ENCODE results near the gene RNF114.
"Not testable (repeated sequence)": the region's sequence is repeated elsewhere in the genome, so short reads cannot be mapped to it uniquely, and the experiment has no call there.

The RNF114 gene

GRCh38 chr20:49955167-49955566 lies 19.0 kb downstream of the RNF114 start:
- Histone ChIP-seq H3K27me3 (ENCODE audit: control insufficient read depth, low read length) (no peaks in the 10 kb centered on the region), H3K4me1 (ENCODE audit: control insufficient read depth, low read length) (no peaks in the 10 kb centered on the region), H4K20me1 (ENCODE audit: control insufficient read depth, insufficient read depth, low read depth, low read length) (no peaks in the 10 kb centered on the region), H3K9me2 (replicated peaks; ENCODE audit: control insufficient read depth, low read length) (no peaks in the 10 kb centered on the region), H3F3A (ENCODE audit: control insufficient read depth, insufficient read depth) (no peaks in the 10 kb centered on the region), H3K9me3 (ENCODE audit: control insufficient read depth, insufficient read depth, low read length) (no peaks in the 10 kb centered on the region), H3K79me2 (ENCODE audit: control insufficient read depth, low read length) (no peaks in the 10 kb centered on the region), H3K4me2 (ENCODE audit: low read length) (no peak overlapping the region), H3K4me3 (ENCODE audit: low read length) (no peak overlapping the region), H3K36me3 (ENCODE audit: control insufficient read depth, low read length) (peaks cover 49% of the 10 kb centered on the region), H3K27ac (ENCODE audit: low read depth, low read length) (no peak overlapping the region)
- TF ChIP-seq EZH2phosphoT487 (IDR thresholded peaks at IDR 0.05; ENCODE audit: borderline replicate concordance, low read length): no peak
- no peak for TF ChIP-seq CTCF (IDR thresholded peaks at IDR 0.05; ENCODE audit: low read depth, low read length, poor library complexity, severe bottlenecking)

- not testable (repeated sequence) for H3K4me2 ChIP-seq (ENCODE audit: low read length); H3K27ac ChIP-seq (ENCODE audit: low read depth, low read length); H3F3A ChIP-seq (ENCODE audit: control insufficient read depth, insufficient read depth); H3K27me3 ChIP-seq (ENCODE audit: control insufficient read depth, low read length); H3K9me3 ChIP-seq (ENCODE audit: control insufficient read depth, insufficient read depth, low read length); H3K9me2 ChIP-seq (replicated peaks; ENCODE audit: control insufficient read depth, low read length); H3K4me3 ChIP-seq (ENCODE audit: low read length); H4K20me1 ChIP-seq (ENCODE audit: control insufficient read depth, insufficient read depth, low read depth, low read length); H3K4me1 ChIP-seq (ENCODE audit: control insufficient read depth, low read length); H3K79me2 ChIP-seq (ENCODE audit: control insufficient read depth, low read length)
- H3K36me3 ChIP-seq (ENCODE audit: control insufficient read depth, low read length): peaks cover 41% of the 10 kb centered on the region
Observed at GRCh38 chr20:49955830-49956396, 19.7 kb downstream of the RNF114 start.

GRCh38 chr20:49956689-49957088 lies 20.5 kb downstream of the RNF114 start:
- H3K4me1 ChIP-seq (ENCODE audit: control insufficient read depth, low read length): no peaks in the 10 kb centered on the region
- H3K4me2 ChIP-seq (ENCODE audit: low read length): no peak overlapping the region
- H3K9me2 ChIP-seq (replicated peaks; ENCODE audit: control insufficient read depth, low read length): no peaks in the 10 kb centered on the region
- TF ChIP-seq EZH2phosphoT487 (IDR thresholded peaks at IDR 0.05; ENCODE audit: borderline replicate concordance, low read length) (no peak), CTCF (IDR thresholded peaks at IDR 0.05; ENCODE audit: low read depth, low read length, poor library complexity, severe bottlenecking) (no peak)
- H3K9me3 ChIP-seq (ENCODE audit: control insufficient read depth, insufficient read depth, low read length): no peaks in the 10 kb centered on the region
- no peaks in the 10 kb centered on the region for H3K27me3 ChIP-seq (ENCODE audit: control insufficient read depth, low read length)
- no peaks in the 10 kb centered on the region for H4K20me1 ChIP-seq (ENCODE audit: control insufficient read depth, insufficient read depth, low read depth, low read length)
- no peaks in the 10 kb centered on the region for H3K79me2 ChIP-seq (ENCODE audit: control insufficient read depth, low read length)
- no peaks in the 10 kb centered on the region for H3F3A ChIP-seq (ENCODE audit: control insufficient read depth, insufficient read depth)
- peaks cover 34% of the 10 kb centered on the region for H3K36me3 ChIP-seq (ENCODE audit: control insufficient read depth, low read length)
- no peak overlapping the region for H3K27ac ChIP-seq (ENCODE audit: low read depth, low read length)
- H3K4me3 ChIP-seq (ENCODE audit: low read length): no peak overlapping the region

GRCh38 chr20:49957089-49957938 lies 21.1 kb downstream of the RNF114 start:
- not testable (repeated sequence) for H3K27me3 ChIP-seq (ENCODE audit: control insufficient read depth, low read length); H3K9me3 ChIP-seq (ENCODE audit: control insufficient read depth, insufficient read depth, low read length); H3K4me1 ChIP-seq (ENCODE audit: control insufficient read depth, low read length); H3F3A ChIP-seq (ENCODE audit: control insufficient read depth, insufficient read depth); H3K4me2 ChIP-seq (ENCODE audit: low read length); H3K4me3 ChIP-seq (ENCODE audit: low read length); H3K79me2 ChIP-seq (ENCODE audit: control insufficient read depth, low read length); H3K27ac ChIP-seq (ENCODE audit: low read depth, low read length); H4K20me1 ChIP-seq (ENCODE audit: control insufficient read depth, insufficient read depth, low read depth, low read length); H3K9me2 ChIP-seq (replicated peaks; ENCODE audit: control insufficient read depth, low read length)
- H3K36me3 ChIP-seq (ENCODE audit: control insufficient read depth, low read length): peaks cover 28% of the 10 kb centered on the region

All from DOHH2 (cell line).